AG08395 (cell line): ENCODE data around the gene GNB1L.

Experiments
- DNase-seq: peaks from one replicate; pipeline ENCODE4 v3.0.0; 2012; ENCODE audit warnings: mixed read lengths, low spot score

Gene GNB1L

GRCh38 chr22:19748991-19749664 lies 105.5 kb downstream of the GNB1L start:
- no peak for DNase-seq

- DNase-seq: no peak
Observed at GRCh38 chr22:19748139-19748538, 106.5 kb downstream of the GNB1L start.

- DNase-seq: no peak
Observed at GRCh38 chr22:19747551-19747950, 107.1 kb downstream of the GNB1L start.

- no peak for DNase-seq
Observed at GRCh38 chr22:19746726-19747125, 107.9 kb downstream of the GNB1L start.

- DNase-seq: no peak
Observed at GRCh38 chr22:19745155-19746101, 109.2 kb downstream of the GNB1L start.

GRCh38 chr22:19744350-19745006 lies 110.2 kb downstream of the GNB1L start:
- DNase-seq: no peak

GRCh38 chr22:19743651-19744050 lies 111.0 kb downstream of the GNB1L start:
- no peak for DNase-seq

GRCh38 chr22:19743081-19743480 lies 111.6 kb downstream of the GNB1L start:
- no peak for DNase-seq

- no peak for DNase-seq
Observed at GRCh38 chr22:19742160-19743066, 112.3 kb downstream of the GNB1L start.

GRCh38 chr22:19741053-19741452 lies 113.6 kb downstream of the GNB1L start:
- DNase-seq: no peak

- DNase-seq: no peak
Observed at GRCh38 chr22:19740586-19740985, 114.1 kb downstream of the GNB1L start.

GRCh38 chr22:19739911-19740449 lies 114.7 kb downstream of the GNB1L start:
- DNase-seq: no peak

- DNase-seq: no peak
Observed at GRCh38 chr22:19739448-19739895, 115.2 kb downstream of the GNB1L start.

- DNase-seq: no peak
Observed at GRCh38 chr22:19738664-19739447, 115.8 kb downstream of the GNB1L start.

GRCh38 chr22:19737846-19738663 lies 116.6 kb downstream of the GNB1L start:
- no peak for DNase-seq

GRCh38 chr22:19735665-19736510 lies 118.8 kb downstream of the GNB1L start:
- no peak for DNase-seq

- no peak for DNase-seq
Observed at GRCh38 chr22:19734837-19735382, 119.8 kb downstream of the GNB1L start.

- DNase-seq: no peak
Observed at GRCh38 chr22:19734163-19734562, 120.5 kb downstream of the GNB1L start.
